SK-N-SH (cell line): ENCODE measurements around the gene WBP1L. TPM values are rescaled to one million over a fixed set of nuclear protein-coding genes. Genes with fewer than 3 reads are reported as not detected.

Experiments used
- CTCF ChIA-PET: fragments of 300-600, 350-600 bp; formaldehyde crosslinking; extraction: SDS; loops from one replicate; lab custom pipeline; 2021; lab: Yijun Ruan, JAX
- POLR2A ChIA-PET: fragments of 350-600 bp; sonication (Branson Sonifier 250); formaldehyde crosslinking; extraction: SDS; loops from one replicate; lab custom pipeline; 2020; ENCODE audit warnings: antibody characterized with exemption, inconsistent platforms; lab: Yijun Ruan, JAX
- DNase-seq: peaks from one replicate; pipeline ENCODE4 v3.0.0; 2012
- H2AFZ ChIP-seq: fragments of 200-600 bp; sonication (generic); 2 replicates; pipeline ENCODE4 v1.8.1; 2016; ENCODE audit warnings: antibody characterized with exemption, mild to moderate bottlenecking, low read depth
- H3F3A ChIP-seq: fragments of 200-600 bp; sonication (generic); replicated peaks from 2 replicates; pipeline ENCODE3; 2016; ENCODE audit warnings: antibody characterized with exemption, mild to moderate bottlenecking; ENCODE audit not compliant: insufficient read depth
- H3K27ac ChIP-seq, 2 experiments: fragments of 200-500 bp in 1 of 2; fragments of 200-600 bp in 1 of 2; sonication (Bioruptor generic) in 1 of 2; sonication (generic), shearing (Covaris generic) in 1 of 2; 2 replicates each; pipeline versions ENCODE4 v1.5.1 to v1.6.1; 2014 to 2016; ENCODE audit warnings: low read depth in 2 of 2, inconsistent platforms in 1 of 2, low read length in 1 of 2, mild to moderate bottlenecking in 1 of 2, mixed read lengths in 1 of 2
- H3K27me3 ChIP-seq: fragments of 200-600 bp; sonication (generic), shearing (Covaris generic); 2 replicates; pipeline ENCODE4 v1.6.1; 2016; ENCODE audit warnings: mixed run types; ENCODE audit not compliant: insufficient read depth
- H3K36me3 ChIP-seq, 2 experiments: fragments of 200-500 bp in 1 of 2; fragments of 200-600 bp in 1 of 2; sonication (Bioruptor generic) in 1 of 2; sonication (generic) in 1 of 2; replicated peaks in 1 of 2; 2 replicates each; pipeline versions ENCODE3 to v1.5.1; 2014 to 2016; ENCODE audit warnings: low read length in 1 of 2, mild to moderate bottlenecking in 1 of 2; ENCODE audit not compliant: insufficient read depth in 2 of 2, control insufficient read depth in 1 of 2
- H3K4me1 ChIP-seq, 2 experiments: fragments of 200-500 bp in 1 of 2; fragments of 200-600 bp in 1 of 2; sonication (Bioruptor generic) in 1 of 2; sonication (generic), shearing (Covaris generic) in 1 of 2; 2 replicates each; pipeline versions ENCODE4 v1.5.1 to v1.6.1; 2014 to 2016; ENCODE audit warnings: low read depth in 1 of 2, low read length in 1 of 2, mixed run types in 1 of 2; ENCODE audit not compliant: insufficient read depth in 2 of 2, control insufficient read depth in 1 of 2
- H3K4me2 ChIP-seq: fragments of 200-600 bp; sonication (generic), shearing (Covaris generic); 2 replicates; pipeline ENCODE4 v1.6.1; 2017; ENCODE audit warnings: mixed run types
- H3K4me3 ChIP-seq, 2 experiments: fragments of 200-500 bp in 1 of 2; fragments of 200-600 bp in 1 of 2; sonication (Bioruptor generic) in 1 of 2; sonication (generic), shearing (Covaris generic) in 1 of 2; 2 replicates each; pipeline versions ENCODE4 v1.5.1 to v1.8.1; 2014 to 2016; ENCODE audit warnings: low read depth in 2 of 2, inconsistent platforms in 1 of 2, low read length in 1 of 2, mild to moderate bottlenecking in 1 of 2, mixed read lengths in 1 of 2, moderate library complexity in 1 of 2
- H3K79me2 ChIP-seq: fragments of 200-600 bp; sonication (generic); 2 replicates; pipeline ENCODE4 v1.8.1; 2017; ENCODE audit warnings: mild to moderate bottlenecking; ENCODE audit not compliant: insufficient read depth
- H3K9ac ChIP-seq: fragments of 200-600 bp; sonication (generic); 2 replicates; pipeline ENCODE4 v1.6.1; 2017; ENCODE audit warnings: mixed run types
- H3K9me2 ChIP-seq: fragments of 200-600 bp; sonication (generic); 2 replicates; pipeline ENCODE4 v1.6.1; 2017; ENCODE audit warnings: mixed run types
- H3K9me3 ChIP-seq: fragments of 200-600 bp; sonication (generic); 2 replicates; pipeline ENCODE4 v1.6.1; 2017; ENCODE audit warnings: mixed run types, mild to moderate bottlenecking, moderate library complexity
- H4K20me1 ChIP-seq: fragments of 200-600 bp; sonication (generic); 2 replicates; pipeline ENCODE4 v1.6.1; 2017; ENCODE audit warnings: mild to moderate bottlenecking, mixed run types; ENCODE audit not compliant: insufficient read depth
- CTCF ChIP-seq: fragments of 200-600 bp; sonication (generic); IDR thresholded peaks from 2 replicates; pipeline ENCODE4 v1.6.1; 2017; ENCODE audit warnings: antibody characterized with exemption, mild to moderate bottlenecking, moderate library complexity
- EP300 ChIP-seq, 2 experiments: IDR thresholded peaks; 2 replicates each; pipeline versions ENCODE4 v1.4.0 to v1.6.1; 2012; ENCODE audit warnings: borderline replicate concordance in 1 of 2, low read depth in 1 of 2, low read length in 1 of 2
- EZH2phosphoT487 ChIP-seq: fragments of 200-600 bp; sonication (generic); IDR thresholded peaks from 2 replicates; pipeline ENCODE4 v1.6.1; 2017; ENCODE audit warnings: low read depth, mixed run types, mild to moderate bottlenecking, antibody characterized with exemption, moderate library complexity, borderline replicate concordance
- FOXM1 ChIP-seq: IDR thresholded peaks from 2 replicates; pipeline ENCODE4 v1.4.0; 2012; ENCODE audit warnings: low read depth, mild to moderate bottlenecking
- IRF3 ChIP-seq: fragments of 150-350 bp; IDR thresholded peaks from 2 replicates; pipeline ENCODE4 v1.6.1; 2016; ENCODE audit warnings: mild to moderate bottlenecking, low read depth, low read length
- MAX ChIP-seq: IDR thresholded peaks from 2 replicates; pipeline ENCODE4 v1.4.0; 2012; ENCODE audit warnings: low read depth
- NRF1 ChIP-seq: IDR thresholded peaks from 2 replicates; pipeline ENCODE4 v1.6.1; 2012; ENCODE audit warnings: low read depth, mild to moderate bottlenecking, low read length
- RFX5 ChIP-seq: IDR thresholded peaks from 2 replicates; pipeline ENCODE4 v1.6.1; 2012; ENCODE audit warnings: mild to moderate bottlenecking, improper control_type of control experiment, low read length
- SIN3A ChIP-seq: IDR thresholded peaks from 2 replicates; pipeline ENCODE4 v1.6.1; 2012; ENCODE audit warnings: low read depth, mild to moderate bottlenecking, low read length, moderate library complexity, borderline replicate concordance
- SMC3 ChIP-seq: IDR thresholded peaks from 2 replicates; pipeline ENCODE4 v1.6.1; 2012; ENCODE audit warnings: low read depth, low read length, improper control_type of control experiment
- TCF12 ChIP-seq: IDR thresholded peaks from 2 replicates; pipeline ENCODE4 v1.4.0; 2012
- TEAD4 ChIP-seq: IDR thresholded peaks from 2 replicates; pipeline ENCODE4 v1.4.0; 2012; ENCODE audit warnings: mild to moderate bottlenecking, borderline replicate concordance; ENCODE audit not compliant: insufficient read depth
- USF2 ChIP-seq: fragments of 150-350 bp; IDR thresholded peaks from 2 replicates; pipeline ENCODE4 v1.6.1; 2017; ENCODE audit warnings: antibody characterized with exemption, low read length, low read depth, borderline replicate concordance
- WGBS: methylation state at CpG from one replicate; pipeline ENCODE4 v1.1.6; 2017; ENCODE audit warnings: low lambda C conversion rate; 5-methylcytosine and 5-hydroxymethylcytosine counted together
- polyA plus RNA-seq, 3 experiments: library from polyadenylated mRNA; depleted of rRNA; stranded (reverse); fragments of >200 nt; gene quantifications; 2 replicates each; pipeline ENCODE4 v1.2.3, GENCODE V29; 2012

The WBP1L gene
- polyA plus RNA-seq, 1 of the 3 experiments (the other 2 are of a cell fraction) = 22.8 TPM

GRCh38 chr10:102696736-102697135 is 47.0 kb upstream of the WBP1L start:
- Histone ChIP-seq H4K20me1 (no peaks in the 10 kb centered on the region), H3K27me3 (no peaks in the 10 kb centered on the region), H3K4me1 (no peaks in the 10 kb centered on the region; a peak in 1 of 4 replicates), H3K4me3 (no peak overlapping the region), H3K9me3 (no peaks in the 10 kb centered on the region), H3K27ac (no peak overlapping the region), H3K4me2 (no peak overlapping the region), H3K36me3 (peaks cover 22 to 39% of the 10 kb centered on the region in 2 experiments), H3F3A (peaks cover 13% of the 10 kb centered on the region), H3K9me2 (no peaks in the 10 kb centered on the region), H2AFZ (no peak overlapping the region), H3K79me2 (no peaks in the 10 kb centered on the region), H3K9ac (no peak overlapping the region)
- DNase-seq = no peak
- POLR2A ChIA-PET = no interaction called here
- TF ChIP-seq EZH2phosphoT487 (no peak), TEAD4 (no peak), NRF1 (no peak)
- WGBS = 97% methylated on average over 3 of the region's 3 CpGs
- CTCF ChIA-PET = interaction anchor here (1.0 to 2.1 kb wide), 2 partner anchors 16 to 19 kb away, joined by 3 to 13 read pairs; no protein-coding TSS in a partner anchor

- ChIA-PET CTCF (interaction anchor here (2.2 kb wide), 1 partner anchor 20 kb away, joined by 11 read pairs; no protein-coding TSS in a partner anchor), POLR2A (no interaction called here)
- no peak overlapping the region for H2AFZ ChIP-seq
- peaks cover 19% of the 10 kb centered on the region for H3F3A ChIP-seq
- H3K9ac ChIP-seq = no peak overlapping the region
- H3K9me3 ChIP-seq = no peaks in the 10 kb centered on the region
- H3K4me1 ChIP-seq = no peaks in the 10 kb centered on the region; a peak in 1 of 4 replicates
- no peak overlapping the region for H3K27ac ChIP-seq
- H3K36me3 ChIP-seq = peaks cover 22 to 32% of the 10 kb centered on the region in 2 experiments
- H3K4me2 ChIP-seq = no peak overlapping the region
- no peaks in the 10 kb centered on the region for H3K9me2 ChIP-seq
- DNase-seq = no peak
- 94% methylated on average over 2 of the region's 2 CpGs for WGBS
- TF ChIP-seq FOXM1 (no peak), EP300 (IDR thresholded peaks at IDR 0.05; ENCODE audit: borderline replicate concordance in 1 of 2, low read depth in 1 of 2, low read length in 1 of 2) (no peak), TEAD4 (no peak), SIN3A (no peak), IRF3 (no peak)
- no peaks in the 10 kb centered on the region for H3K27me3 ChIP-seq
- no peak overlapping the region for H3K4me3 ChIP-seq
- no peaks in the 10 kb centered on the region for H4K20me1 ChIP-seq
- H3K79me2 ChIP-seq = peaks cover 9% of the 10 kb centered on the region; the same call in 1 of the 2 replicates
Measured at GRCh38 chr10:102698894-102699293, 44.9 kb upstream of the WBP1L start.

- H3K79me2 ChIP-seq = peaks cover 25% of the 10 kb centered on the region
- no peak overlapping the region; a peak in 1 of 4 replicates for H3K27ac ChIP-seq
- H4K20me1 ChIP-seq = no peaks in the 10 kb centered on the region
- no peaks in the 10 kb centered on the region for H3K9me2 ChIP-seq
- ChIA-PET CTCF (no interaction called here), POLR2A (no interaction called here)
- H3K4me2 ChIP-seq = 0 out of 2 replicates have a peak overlapping the region, but pooled peaks have one; percentile 6
- H3K36me3 ChIP-seq = peaks cover 22 to 25% of the 10 kb centered on the region in 2 experiments
- no peak overlapping the region for H2AFZ ChIP-seq
- DNase-seq = no peak
- H3K4me3 ChIP-seq = no peak overlapping the region
- H3F3A ChIP-seq = peaks cover 30% of the 10 kb centered on the region
- 79% methylated on average over 3 of the region's 3 CpGs for WGBS
- H3K9ac ChIP-seq = no peak overlapping the region
- no peaks in the 10 kb centered on the region for H3K27me3 ChIP-seq
- H3K9me3 ChIP-seq = no peaks in the 10 kb centered on the region
- H3K4me1 ChIP-seq = peaks cover 2 to 8% of the 10 kb centered on the region in 2 experiments; a peak in 3 of 4 replicates
- TF ChIP-seq SMC3 (no peak), USF2 (no peak), TCF12 (no peak), CTCF (no peak), EP300 (IDR thresholded peaks at IDR 0.05; ENCODE audit: borderline replicate concordance in 1 of 2, low read depth in 1 of 2, low read length in 1 of 2) (no peak), MAX (no peak), RFX5 (no peak), TEAD4 (no peak)
Measured at GRCh38 chr10:102701272-102701671, 42.5 kb upstream of the WBP1L start.
